ENCODE results near the gene ADAMTS7. TPM values are rescaled to one million over a fixed set of nuclear protein-coding genes. Genes with fewer than 3 reads are reported as not detected.
"Not testable (repeated sequence)": the region's sequence is repeated elsewhere in the genome, so short reads cannot be mapped to it uniquely, and the experiment has no call there.

Gene ADAMTS7
- total RNA-seq, 1 experiment from 2014 or later = 2.8 TPM

- H3K4me1 ChIP-seq (replicated peaks); DNase-seq (ENCODE audit: low read depth in 1 of 2, low spot score in 2 of 2): not testable (repeated sequence)
Observed at GRCh38 chr15:78771020-78771419, 40.2 kb downstream of the ADAMTS7 start.

GRCh38 chr15:78769473-78770225, 41.6 kb downstream of the ADAMTS7 start:
- not testable (repeated sequence) for H3K27me3 ChIP-seq (replicated peaks); H3K36me3 ChIP-seq; H3K4me3 ChIP-seq; DNase-seq (ENCODE audit: low read depth in 1 of 2, low spot score in 2 of 2); H3K9me3 ChIP-seq (replicated peaks); H3K27ac ChIP-seq; H3K4me1 ChIP-seq (replicated peaks)

More at GRCh38 chr15:78771020-78771419, 40.2 kb downstream of the ADAMTS7 start:
- not testable (repeated sequence) for H3K36me3 ChIP-seq; H3K27ac ChIP-seq; H3K9me3 ChIP-seq (replicated peaks); H3K4me3 ChIP-seq; H3K27me3 ChIP-seq (replicated peaks)

- H3K9me3 ChIP-seq (replicated peaks) = no peaks in the 10 kb centered on the region
- H3K27ac ChIP-seq = no peak overlapping the region
- no peak overlapping the region for H3K4me3 ChIP-seq
- no peaks in the 10 kb centered on the region for H3K4me1 ChIP-seq (replicated peaks)
- DNase-seq (ENCODE audit: low read depth in 1 of 2, low spot score in 2 of 2) = no peak
- no peaks in the 10 kb centered on the region for H3K36me3 ChIP-seq
- no peaks in the 10 kb centered on the region for H3K27me3 ChIP-seq (replicated peaks)
Observed at GRCh38 chr15:78768531-78769408, 42.5 kb downstream of the ADAMTS7 start.

- no peak overlapping the region for H3K4me3 ChIP-seq
- no peak for DNase-seq (ENCODE audit: low read depth in 1 of 2, low spot score in 2 of 2)
- no peaks in the 10 kb centered on the region for H3K9me3 ChIP-seq (replicated peaks)
- H3K4me1 ChIP-seq (replicated peaks) = no peaks in the 10 kb centered on the region
- no peaks in the 10 kb centered on the region for H3K27me3 ChIP-seq (replicated peaks)
- no peaks in the 10 kb centered on the region for H3K36me3 ChIP-seq
- no peak overlapping the region for H3K27ac ChIP-seq
Observed at GRCh38 chr15:78768096-78768495, 43.2 kb downstream of the ADAMTS7 start.

- H3K4me1 ChIP-seq (replicated peaks) = no peaks in the 10 kb centered on the region
- no peaks in the 10 kb centered on the region for H3K9me3 ChIP-seq (replicated peaks)
- H3K27me3 ChIP-seq (replicated peaks) = no peaks in the 10 kb centered on the region
- no peak for DNase-seq (ENCODE audit: low read depth in 1 of 2, low spot score in 2 of 2)
- no peak overlapping the region for H3K27ac ChIP-seq
- no peaks in the 10 kb centered on the region for H3K36me3 ChIP-seq
- no peak overlapping the region for H3K4me3 ChIP-seq
Observed at GRCh38 chr15:78767331-78767951, 43.8 kb downstream of the ADAMTS7 start.

- not testable (repeated sequence) for H3K27ac ChIP-seq; H3K27me3 ChIP-seq (replicated peaks); H3K4me1 ChIP-seq (replicated peaks); DNase-seq (ENCODE audit: low read depth in 1 of 2, low spot score in 2 of 2); H3K9me3 ChIP-seq (replicated peaks); H3K4me3 ChIP-seq; H3K36me3 ChIP-seq
Observed at GRCh38 chr15:78766641-78767071, 44.6 kb downstream of the ADAMTS7 start.

- no peaks in the 10 kb centered on the region for H3K4me1 ChIP-seq (replicated peaks)
- H3K27me3 ChIP-seq (replicated peaks) = no peaks in the 10 kb centered on the region
- no peaks in the 10 kb centered on the region for H3K9me3 ChIP-seq (replicated peaks)
- DNase-seq (ENCODE audit: low read depth in 1 of 2, low spot score in 2 of 2) = no peak
- no peak overlapping the region for H3K4me3 ChIP-seq
- H3K27ac ChIP-seq = no peak overlapping the region
- no peaks in the 10 kb centered on the region for H3K36me3 ChIP-seq
Observed at GRCh38 chr15:78766041-78766440, 45.2 kb downstream of the ADAMTS7 start.

- DNase-seq (ENCODE audit: low read depth in 1 of 2, low spot score in 2 of 2); H3K9me3 ChIP-seq (replicated peaks); H3K4me1 ChIP-seq (replicated peaks); H3K27ac ChIP-seq; H3K27me3 ChIP-seq (replicated peaks); H3K36me3 ChIP-seq; H3K4me3 ChIP-seq: not testable (repeated sequence)
Observed at GRCh38 chr15:78765154-78765860, 46.0 kb downstream of the ADAMTS7 start.

- H3K27ac ChIP-seq; H3K27me3 ChIP-seq (replicated peaks); H3K4me3 ChIP-seq; H3K9me3 ChIP-seq (replicated peaks); H3K4me1 ChIP-seq (replicated peaks); H3K36me3 ChIP-seq; DNase-seq (ENCODE audit: low read depth in 1 of 2, low spot score in 2 of 2): not testable (repeated sequence)
Observed at GRCh38 chr15:78764340-78765153, 46.7 kb downstream of the ADAMTS7 start.

GRCh38 chr15:78763796-78764241, 47.4 kb downstream of the ADAMTS7 start:
- Histone ChIP-seq H3K9me3 (replicated peaks) (no peaks in the 10 kb centered on the region), H3K4me3 (no peak overlapping the region), H3K4me1 (replicated peaks) (no peaks in the 10 kb centered on the region), H3K36me3 (no peaks in the 10 kb centered on the region), H3K27me3 (replicated peaks) (no peaks in the 10 kb centered on the region), H3K27ac (no peak overlapping the region)
- DNase-seq (ENCODE audit: low read depth in 1 of 2, low spot score in 2 of 2) = no peak

- no peak for DNase-seq (ENCODE audit: low read depth in 1 of 2, low spot score in 2 of 2)
- H3K36me3 ChIP-seq = no peaks in the 10 kb centered on the region
- no peaks in the 10 kb centered on the region for H3K9me3 ChIP-seq (replicated peaks)
- H3K27ac ChIP-seq = no peak overlapping the region
- H3K4me1 ChIP-seq (replicated peaks) = no peaks in the 10 kb centered on the region
- H3K4me3 ChIP-seq = no peak overlapping the region
- H3K27me3 ChIP-seq (replicated peaks) = no peaks in the 10 kb centered on the region
Observed at GRCh38 chr15:78762985-78763795, 48.1 kb downstream of the ADAMTS7 start.

- not testable (repeated sequence) for H3K36me3 ChIP-seq; H3K27ac ChIP-seq; H3K9me3 ChIP-seq (replicated peaks); H3K27me3 ChIP-seq (replicated peaks); H3K4me1 ChIP-seq (replicated peaks); DNase-seq (ENCODE audit: low read depth in 1 of 2, low spot score in 2 of 2); H3K4me3 ChIP-seq
Observed at GRCh38 chr15:78762386-78762961, 48.8 kb downstream of the ADAMTS7 start.
